ENCODE results near the gene SARNP.

The SARNP gene

DNA sequence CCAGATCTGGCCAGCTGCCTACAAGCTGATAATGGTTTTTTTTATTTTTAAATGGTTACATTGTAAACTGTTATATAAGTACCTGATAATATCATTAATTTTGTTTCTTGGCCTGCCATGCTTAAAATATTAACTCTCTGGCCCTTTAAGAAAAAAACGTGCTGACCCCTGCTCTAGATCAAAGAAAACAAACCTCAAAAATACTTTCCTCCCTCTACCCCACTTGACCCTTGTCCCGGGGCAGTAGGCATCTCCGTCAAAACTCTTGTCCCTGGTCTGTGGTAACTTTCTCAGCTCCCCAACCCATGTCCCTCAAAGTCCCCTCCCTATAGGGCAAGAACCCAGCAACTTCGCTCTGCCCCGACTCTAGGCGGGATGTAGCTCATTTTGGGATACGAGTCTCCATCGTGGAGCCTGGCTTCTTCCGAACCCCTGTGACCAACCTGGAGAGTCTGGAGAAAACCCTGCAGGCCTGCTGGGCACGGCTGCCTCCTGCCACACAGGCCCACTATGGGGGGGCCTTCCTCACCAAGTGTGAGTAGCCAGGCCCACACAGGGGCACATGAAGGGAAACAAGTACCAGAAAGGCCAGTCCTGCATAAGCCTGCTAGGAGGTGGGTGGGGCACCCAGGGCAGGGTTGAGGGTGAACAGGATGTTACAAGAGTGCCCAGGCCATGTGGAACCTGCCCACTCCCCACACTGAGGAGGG lies 93.9 kb downstream of the SARNP start:
- Histone ChIP-seq H3K36me3 (ENCODE audit: insufficient read depth, low read length) (peaks cover 70% of the 10 kb centered on the region), H3K9me3 (ENCODE audit: insufficient read depth, low read length, severe bottlenecking) (no peaks in the 10 kb centered on the region), H3K9ac (ENCODE audit: low read depth, low read length) (no peak overlapping the region), H3K4me2 (ENCODE audit: insufficient read depth, low read length) (no peak overlapping the region), H3K4me1 (ENCODE audit: insufficient read depth, low read length) (peaks cover 13% of the 10 kb centered on the region), H3K27me3 (ENCODE audit: insufficient read depth, low read length, poor library complexity) (no peaks in the 10 kb centered on the region), H3K27ac (ENCODE audit: low read length) (no peak overlapping the region), H3K4me3 (ENCODE audit: low read depth in 1 of 2, low read length in 2 of 2) (no peak overlapping the region), H2AFZ (ENCODE audit: low read depth, low read length) (no peak overlapping the region), H4K20me1 (ENCODE audit: insufficient read depth, low read length) (peaks cover 3% of the 10 kb centered on the region; the same call in 1 of the 2 replicates), H3K79me2 (ENCODE audit: insufficient read depth, low read length) (peaks cover 12% of the 10 kb centered on the region)
- no peak for TF ChIP-seq EZH2 (IDR thresholded peaks at IDR 0.05; ENCODE audit: borderline replicate concordance, low read depth, low read length, severe bottlenecking)
- TF ChIP-seq, protein P1, sequence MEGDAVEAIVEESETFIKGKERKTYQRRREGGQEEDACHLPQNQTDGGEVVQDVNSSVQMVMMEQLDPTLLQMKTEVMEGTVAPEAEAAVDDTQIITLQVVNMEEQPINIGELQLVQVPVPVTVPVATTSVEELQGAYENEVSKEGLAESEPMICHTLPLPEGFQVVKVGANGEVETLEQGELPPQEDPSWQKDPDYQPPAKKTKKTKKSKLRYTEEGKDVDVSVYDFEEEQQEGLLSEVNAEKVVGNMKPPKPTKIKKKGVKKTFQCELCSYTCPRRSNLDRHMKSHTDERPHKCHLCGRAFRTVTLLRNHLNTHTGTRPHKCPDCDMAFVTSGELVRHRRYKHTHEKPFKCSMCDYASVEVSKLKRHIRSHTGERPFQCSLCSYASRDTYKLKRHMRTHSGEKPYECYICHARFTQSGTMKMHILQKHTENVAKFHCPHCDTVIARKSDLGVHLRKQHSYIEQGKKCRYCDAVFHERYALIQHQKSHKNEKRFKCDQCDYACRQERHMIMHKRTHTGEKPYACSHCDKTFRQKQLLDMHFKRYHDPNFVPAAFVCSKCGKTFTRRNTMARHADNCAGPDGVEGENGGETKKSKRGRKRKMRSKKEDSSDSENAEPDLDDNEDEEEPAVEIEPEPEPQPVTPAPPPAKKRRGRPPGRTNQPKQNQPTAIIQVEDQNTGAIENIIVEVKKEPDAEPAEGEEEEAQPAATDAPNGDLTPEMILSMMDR (IDR thresholded peaks at IDR 0.05; ENCODE audit: borderline replicate concordance, extremely low read depth, low read length, poor library complexity, severe bottlenecking) = no peak
- DNase-seq = no peak
- no peak for ATAC-seq (ENCODE audit: insufficient read depth, low read depth)

DNA sequence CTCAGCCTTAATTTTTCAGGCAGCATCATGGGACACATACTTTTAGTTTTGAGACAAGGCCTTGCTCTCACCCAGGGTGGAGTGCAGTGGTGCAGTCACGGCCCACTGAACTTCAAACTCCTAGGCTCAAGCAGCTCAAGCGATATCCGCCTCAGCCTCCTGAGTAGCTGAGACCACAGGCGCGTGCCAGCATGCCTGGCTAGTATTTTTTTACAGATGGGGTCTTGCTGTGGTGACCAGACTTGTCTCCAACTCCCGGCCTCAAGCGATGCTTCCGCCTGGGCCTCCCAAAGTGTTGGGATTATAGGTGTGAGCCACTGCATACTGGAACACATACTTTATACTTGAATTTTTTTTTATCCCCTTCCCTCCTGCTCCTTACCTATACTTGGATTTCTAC lies 94.6 kb downstream of the SARNP start:
- Histone ChIP-seq H2AFZ (ENCODE audit: low read depth, low read length) (no peak overlapping the region), H3K9me3 (ENCODE audit: insufficient read depth, low read length, severe bottlenecking) (no peaks in the 10 kb centered on the region), H3K4me1 (ENCODE audit: insufficient read depth, low read length) (peaks cover 18% of the 10 kb centered on the region), H3K79me2 (ENCODE audit: insufficient read depth, low read length) (peaks cover 17% of the 10 kb centered on the region), H3K36me3 (ENCODE audit: insufficient read depth, low read length) (peaks cover 75% of the 10 kb centered on the region), H3K4me2 (ENCODE audit: insufficient read depth, low read length) (no peak overlapping the region), H3K9ac (ENCODE audit: low read depth, low read length) (no peak overlapping the region), H3K27ac (ENCODE audit: low read length) (no peak overlapping the region), H3K27me3 (ENCODE audit: insufficient read depth, low read length, poor library complexity) (no peaks in the 10 kb centered on the region), H3K4me3 (ENCODE audit: low read depth in 1 of 2, low read length in 2 of 2) (no peak overlapping the region), H4K20me1 (ENCODE audit: insufficient read depth, low read length) (peaks cover 3% of the 10 kb centered on the region; the same call in 1 of the 2 replicates)
- ATAC-seq (ENCODE audit: insufficient read depth, low read depth) (no peak), DNase-seq (no peak)
- TF ChIP-seq, protein P1 (IDR thresholded peaks at IDR 0.05; ENCODE audit: borderline replicate concordance, extremely low read depth, low read length, poor library complexity, severe bottlenecking) = no peak
- TF ChIP-seq EZH2 (IDR thresholded peaks at IDR 0.05; ENCODE audit: borderline replicate concordance, low read depth, low read length, severe bottlenecking) = no peak

DNA sequence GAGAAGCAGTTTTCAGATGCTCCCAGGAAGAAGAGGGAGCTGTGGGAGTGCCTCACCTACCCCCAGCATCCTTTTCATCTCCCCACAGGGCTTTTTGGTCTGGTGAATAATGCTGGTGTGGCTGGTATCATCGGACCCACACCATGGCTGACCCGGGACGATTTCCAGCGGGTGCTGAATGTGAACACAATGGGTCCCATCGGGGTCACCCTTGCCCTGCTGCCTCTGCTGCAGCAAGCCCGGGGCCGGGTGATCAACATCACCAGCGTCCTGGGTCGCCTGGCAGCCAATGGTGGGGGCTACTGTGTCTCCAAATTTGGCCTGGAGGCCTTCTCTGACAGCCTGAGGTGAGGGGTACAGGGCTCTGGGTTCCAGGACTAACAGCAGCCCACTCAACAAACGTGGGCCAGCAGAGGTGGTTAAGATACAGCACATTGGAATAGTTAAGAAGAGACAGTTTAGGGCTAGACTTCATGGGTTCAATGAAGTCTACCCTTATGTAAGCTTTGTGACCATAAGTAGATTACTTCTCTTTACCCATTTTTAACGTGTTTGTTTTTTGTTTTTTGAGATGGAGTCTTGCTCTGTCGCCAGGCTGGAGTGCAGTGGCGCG lies 95.8 kb downstream of the SARNP start:
- no peaks in the 10 kb centered on the region for H3K27me3 ChIP-seq (ENCODE audit: insufficient read depth, low read length, poor library complexity)
- no peaks in the 10 kb centered on the region for H3K9me3 ChIP-seq (ENCODE audit: insufficient read depth, low read length, severe bottlenecking)
- H3K36me3 ChIP-seq (ENCODE audit: insufficient read depth, low read length) = peaks cover 65% of the 10 kb centered on the region
- H2AFZ ChIP-seq (ENCODE audit: low read depth, low read length) = no peak overlapping the region
- no peak overlapping the region for H3K4me3 ChIP-seq (ENCODE audit: low read depth in 1 of 2, low read length in 2 of 2)
- ATAC-seq (ENCODE audit: insufficient read depth, low read depth) (no peak), DNase-seq (no peak)
- no peaks in the 10 kb centered on the region; the same call in 1 of the 2 replicates for H4K20me1 ChIP-seq (ENCODE audit: insufficient read depth, low read length)
- H3K79me2 ChIP-seq (ENCODE audit: insufficient read depth, low read length) = peaks cover 20% of the 10 kb centered on the region
- H3K4me1 ChIP-seq (ENCODE audit: insufficient read depth, low read length) = peaks cover 20% of the 10 kb centered on the region
- H3K27ac ChIP-seq (ENCODE audit: low read length) = no peak overlapping the region
- H3K9ac ChIP-seq (ENCODE audit: low read depth, low read length) = no peak overlapping the region
- no peak overlapping the region for H3K4me2 ChIP-seq (ENCODE audit: insufficient read depth, low read length)
- TF ChIP-seq, protein P1 (IDR thresholded peaks at IDR 0.05; ENCODE audit: borderline replicate concordance, extremely low read depth, low read length, poor library complexity, severe bottlenecking) = no peak
- no peak for TF ChIP-seq EZH2 (IDR thresholded peaks at IDR 0.05; ENCODE audit: borderline replicate concordance, low read depth, low read length, severe bottlenecking)

All from DND-41 (cell line).